COLO829 (cell line): Measurements from ENCODE around the gene ARAP3.
A peak's percentile ranks its signal among the peaks of the same experiment; 100 is the strongest.

Source experiments
- DNase-seq: peaks from one replicate; pipeline ENCODE4 v3.0.0; 2012; ENCODE audit warnings: low spot score

The ARAP3 gene

GRCh38 chr5:141697586-141697985, 15.6 kb upstream of the ARAP3 start:
- no peak for DNase-seq

- no peak for DNase-seq
These were observed 14.4 kb upstream of the ARAP3 start for GRCh38 chr5:141696431-141696830.

DNA sequence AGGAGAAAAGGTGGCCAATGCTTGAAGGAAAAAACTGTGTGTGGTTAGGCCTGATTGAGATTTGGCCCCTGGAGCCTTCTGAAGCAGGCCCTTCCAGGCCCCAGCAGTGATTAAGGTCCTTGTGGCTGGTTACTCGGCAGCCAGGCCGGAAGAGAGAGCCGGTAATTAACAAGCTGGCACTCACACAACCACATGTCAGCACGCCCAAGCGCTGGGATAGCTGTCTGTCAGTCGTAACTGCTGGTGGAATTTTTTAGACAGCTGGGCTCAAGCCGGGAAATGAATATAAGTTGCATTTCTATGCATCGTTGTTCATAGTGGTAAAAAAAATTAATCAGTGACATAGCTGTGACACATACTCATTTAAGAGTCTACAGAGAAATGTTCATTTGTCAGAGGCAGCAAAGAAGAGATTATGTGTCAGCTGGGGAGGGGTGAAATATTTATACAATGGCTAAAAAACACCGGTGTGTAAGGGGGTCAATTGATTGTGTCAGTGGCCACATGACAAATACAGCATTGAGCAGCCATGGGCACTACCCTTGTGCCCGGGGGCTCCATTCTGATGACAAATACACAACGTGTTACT, 13.7 kb upstream of the ARAP3 start:
- peak; percentile 65 for DNase-seq

- DNase-seq: no peak
These were observed 12.4 kb upstream of the ARAP3 start for GRCh38 chr5:141694479-141694878.

- peak; percentile 66 for DNase-seq
These were observed 11.1 kb upstream of the ARAP3 start for GRCh38 chr5:141692919-141693725.

DNA sequence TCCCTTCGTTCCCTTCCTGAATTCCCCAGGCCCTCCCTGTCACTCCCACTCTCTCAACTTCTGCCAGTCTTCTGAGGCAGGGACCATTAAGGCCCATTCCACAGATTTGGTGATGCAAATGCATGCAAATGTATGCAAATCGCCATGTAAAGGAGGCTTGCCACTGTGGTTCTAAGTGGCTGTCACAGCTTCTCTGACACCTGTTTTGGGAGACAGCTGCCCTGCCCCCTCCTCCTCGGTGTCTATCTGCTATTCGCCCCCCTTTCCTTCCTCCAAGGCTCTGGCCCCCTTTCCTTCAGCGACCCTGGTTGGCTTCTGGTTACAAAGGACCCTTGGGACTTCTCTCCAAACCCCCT, 10.5 kb upstream of the ARAP3 start:
- DNase-seq: no peak

DNA sequence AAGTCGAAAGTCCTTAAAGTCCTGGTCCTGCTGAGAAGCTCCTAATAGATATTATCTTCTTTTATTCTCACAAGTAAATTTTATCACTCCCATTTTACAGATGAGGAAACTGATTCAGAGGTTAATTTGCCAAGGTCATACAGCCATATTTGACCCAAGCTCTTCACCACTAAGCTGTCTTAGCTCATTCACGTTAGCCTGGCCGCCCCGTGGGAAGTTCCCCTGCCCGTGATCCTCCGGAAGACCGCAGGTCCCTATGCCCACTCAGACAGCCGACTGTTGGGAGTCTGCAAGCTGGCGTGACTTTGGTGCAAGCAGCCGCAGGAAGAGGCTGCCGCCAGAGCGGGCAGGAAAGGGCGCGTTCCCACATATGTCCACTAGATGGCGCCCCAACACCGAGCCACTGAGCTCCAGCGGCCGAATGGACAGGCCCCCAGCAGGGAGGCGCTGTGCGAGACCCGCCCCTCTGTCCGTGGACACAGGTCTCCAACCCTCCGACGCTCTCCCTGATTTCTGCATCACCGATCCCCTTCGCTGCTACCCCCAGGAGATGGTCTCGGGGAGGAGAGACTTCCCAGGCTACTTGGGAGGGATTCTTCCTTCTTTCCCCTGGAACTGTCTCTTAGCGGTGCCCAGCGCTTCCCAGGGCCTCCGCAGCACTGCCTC, 10.0 kb upstream of the ARAP3 start:
- DNase-seq: peak; percentile 40

- DNase-seq: no peak
These were observed 9.3 kb upstream of the ARAP3 start for GRCh38 chr5:141691286-141691866.

GRCh38 chr5:141686648-141687416, 4.8 kb upstream of the ARAP3 start:
- DNase-seq: no peak

GRCh38 chr5:141685591-141685990, 3.6 kb upstream of the ARAP3 start:
- DNase-seq: no peak

DNA sequence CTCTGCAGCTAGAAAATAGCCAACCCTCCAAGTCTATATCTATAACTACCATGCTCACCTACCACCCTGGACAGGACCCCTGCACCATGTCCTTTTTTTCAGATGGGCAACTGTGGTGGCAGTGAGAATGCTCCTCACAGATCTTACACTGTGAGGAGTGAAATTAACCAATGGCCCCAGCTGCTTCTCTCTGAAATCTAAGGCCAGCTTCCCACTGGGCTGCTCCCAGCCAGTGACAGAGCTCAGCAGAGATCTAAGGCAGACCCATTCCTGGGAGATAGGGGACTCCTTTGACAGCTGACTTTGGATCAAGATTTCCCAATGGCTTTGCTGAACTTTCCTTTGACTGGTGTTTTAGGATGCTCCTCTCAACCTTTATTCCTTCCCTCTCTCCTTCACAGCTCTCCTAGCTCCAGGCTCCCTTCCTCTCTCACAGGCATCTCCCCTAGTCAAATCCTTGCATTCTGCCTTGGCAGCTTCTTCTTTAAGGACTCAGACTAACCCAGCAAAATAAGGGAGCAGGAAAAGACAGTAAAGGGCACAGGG, 1.6 kb upstream of the ARAP3 start:
- no peak for DNase-seq

- DNase-seq: no peak
These were observed 735 bp downstream of the ARAP3 start for GRCh38 chr5:141681295-141681694.

DNA sequence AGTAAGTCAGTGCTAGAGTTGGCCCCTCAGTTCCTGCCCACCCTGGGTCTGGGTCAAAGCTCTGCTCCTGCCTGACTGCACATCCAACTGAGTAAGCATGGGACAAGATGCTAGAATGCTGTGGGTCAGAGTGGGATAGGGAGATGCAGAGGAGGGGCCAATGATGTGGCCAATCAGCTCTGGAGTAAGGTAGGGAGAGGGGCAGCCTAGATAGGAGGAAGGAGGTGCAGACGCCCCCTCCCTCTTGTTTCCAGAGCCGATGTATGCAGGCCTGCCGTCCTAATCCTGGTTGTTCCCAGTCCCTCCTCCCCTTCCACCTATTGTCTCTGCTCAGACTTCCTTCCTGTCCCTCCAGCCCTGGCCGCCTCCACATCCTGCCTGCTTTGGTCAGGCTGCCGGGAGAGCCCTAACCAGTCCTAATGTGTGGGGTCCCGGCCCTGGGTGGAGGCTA, 1.3 kb downstream of the ARAP3 start:
- peak; percentile 48 for DNase-seq

GRCh38 chr5:141680178-141680577, 1.9 kb downstream of the ARAP3 start:
- DNase-seq: no peak

DNA sequence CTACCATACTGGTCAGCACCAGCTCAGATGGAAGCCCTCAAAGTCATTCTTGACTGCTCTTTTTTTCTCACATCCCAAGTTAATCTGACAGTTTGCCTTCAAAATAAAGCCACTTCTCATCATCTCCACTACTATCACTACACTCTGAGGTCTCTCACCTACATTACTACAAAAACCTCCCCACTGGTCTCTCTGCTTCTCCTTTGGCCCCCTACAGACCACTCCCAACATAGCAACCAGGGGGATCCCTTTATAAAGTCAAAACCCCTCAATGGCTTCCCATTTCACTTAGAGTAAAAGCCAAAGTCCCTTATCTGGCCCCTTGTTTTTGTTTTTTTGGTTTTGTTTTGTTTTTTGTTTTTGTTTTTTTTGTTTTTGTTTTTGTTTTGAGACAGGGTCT, 4.6 kb downstream of the ARAP3 start:
- DNase-seq: no peak

- DNase-seq: no peak
These were observed 6.4 kb downstream of the ARAP3 start for GRCh38 chr5:141675672-141676071.

DNA sequence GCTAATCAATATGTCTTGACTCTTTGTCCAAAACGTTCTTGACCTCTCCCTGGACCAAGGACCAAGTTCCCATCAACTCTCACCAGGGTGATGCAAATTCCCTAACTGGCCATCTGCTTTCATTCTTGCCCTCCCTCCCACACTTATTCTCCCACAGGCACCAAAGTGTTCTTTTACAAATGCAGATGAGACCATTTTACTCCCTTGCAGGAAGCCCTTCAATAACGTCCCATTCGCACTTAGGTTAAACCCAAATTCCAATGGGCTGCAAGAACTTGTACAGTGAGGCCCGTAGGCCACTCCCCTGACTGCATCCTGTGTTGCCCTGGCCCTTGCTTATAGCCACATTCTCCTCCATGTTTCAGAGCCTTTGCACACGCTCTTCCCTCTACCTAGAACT, 7.3 kb downstream of the ARAP3 start:
- DNase-seq: no peak

GRCh38 chr5:141672841-141673813, 8.9 kb downstream of the ARAP3 start:
- no peak for DNase-seq

DNA sequence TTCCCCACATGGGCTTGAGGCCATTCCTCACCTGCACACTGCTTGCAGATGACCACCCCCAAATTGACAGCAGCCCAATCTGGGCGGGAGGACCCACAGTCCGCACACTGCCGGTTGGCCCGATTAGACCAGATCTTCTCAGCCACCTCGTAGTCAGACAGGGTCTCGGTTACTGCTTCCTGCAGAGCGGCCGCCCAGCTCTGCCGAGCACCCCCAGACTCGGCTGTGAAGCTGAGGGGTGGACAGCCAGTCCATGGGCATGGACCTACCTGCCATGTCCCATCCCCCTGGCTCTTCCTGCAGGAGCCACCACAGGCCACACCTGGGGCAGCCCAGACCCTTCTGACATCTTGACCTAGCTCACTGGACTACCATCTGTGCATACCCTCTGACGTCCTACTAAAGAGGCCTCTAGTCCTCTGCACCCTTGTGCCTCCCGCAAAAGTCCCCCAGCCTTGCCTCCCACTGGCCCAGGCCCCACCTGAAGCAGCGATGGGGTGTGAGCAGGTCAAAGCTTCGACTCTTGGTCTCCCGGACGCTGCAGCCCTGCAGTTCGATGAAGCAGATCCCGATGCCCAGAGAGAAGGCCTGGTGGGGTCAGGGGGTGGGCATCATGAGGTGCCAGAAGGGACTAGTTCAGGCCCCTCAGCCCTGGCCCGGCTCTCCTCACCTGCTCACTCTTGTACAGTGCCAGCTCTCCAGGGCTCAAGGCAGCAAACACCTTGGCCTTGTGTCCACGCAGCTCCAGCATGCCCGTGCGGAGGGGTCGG, 9.8 kb downstream of the ARAP3 start:
- DNase-seq: no peak

DNA sequence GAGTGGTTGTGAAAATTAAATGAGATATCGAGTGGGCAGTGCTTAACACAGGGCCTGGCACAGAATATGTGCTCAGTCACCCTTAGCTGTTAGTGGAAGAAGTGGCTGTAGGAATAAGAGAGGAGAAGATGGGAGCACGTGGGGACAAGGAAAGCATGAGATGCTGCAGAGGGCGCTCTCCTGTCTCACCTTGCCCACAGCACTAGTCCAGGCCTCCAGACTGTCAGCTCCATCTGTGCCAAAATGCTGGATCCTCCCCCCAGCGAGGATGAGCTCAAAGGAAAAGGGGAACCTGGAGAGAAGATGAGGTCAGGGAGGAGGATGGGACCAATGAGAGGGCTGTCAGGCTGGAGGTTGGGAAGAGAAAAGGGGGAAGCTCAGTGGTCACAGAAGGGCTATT, 12.5 kb downstream of the ARAP3 start:
- DNase-seq: no peak
